Type B pancreatic cell (in vitro differentiated cells): ENCODE results near the gene LRP2. TPM values are rescaled to one million over a fixed set of nuclear protein-coding genes. Genes with fewer than 3 reads are reported as not detected.

Source experiments
- DNase-seq: peaks from one replicate; pipeline ENCODE4 v3.0.0; 2021; ENCODE audit warnings: mixed read lengths; ENCODE audit not compliant: unreplicated experiment; ENCODE audit errors: extremely low spot score
- H3K27ac Mint-ChIP-seq: 2 replicates; pipeline ENCODE4 v1.8.0; 2021; ENCODE audit warnings: mild to moderate bottlenecking, mixed read lengths
- H3K27me3 Mint-ChIP-seq: 2 replicates; pipeline ENCODE4 v1.8.0; 2021; ENCODE audit warnings: mixed read lengths
- H3K36me3 Mint-ChIP-seq: 2 replicates; pipeline ENCODE4 v1.8.0; 2021; ENCODE audit warnings: mixed read lengths
- H3K4me1 Mint-ChIP-seq: one replicate; pipeline ENCODE4 v1.8.0; 2021; ENCODE audit warnings: mixed read lengths; ENCODE audit not compliant: unreplicated experiment
- H3K4me3 Mint-ChIP-seq: 2 replicates; pipeline ENCODE4 v1.8.0; 2021; ENCODE audit warnings: mild to moderate bottlenecking, mixed read lengths
- H3K9me3 Mint-ChIP-seq: 2 replicates; pipeline ENCODE4 v1.8.0; 2021; ENCODE audit warnings: mixed read lengths
- total RNA-seq: library from RNA; stranded (reverse); gene quantifications from 2 replicates; pipeline ENCODE4 v1.2.1, GENCODE V29; 2021; ENCODE audit warnings: low replicate concordance
- TF ChIP-seq, protein P1 (sequence below): fragments of 200-600 bp; sonication (generic); conservative IDR thresholded peaks from 2 replicates; pipeline ENCODE4 v1.5.0; 2021; ENCODE audit warnings: antibody characterized with exemption, mild to moderate bottlenecking

The LRP2 gene
- total RNA-seq, 1 donor from 2014 or later, result 22.7 TPM

DNA sequence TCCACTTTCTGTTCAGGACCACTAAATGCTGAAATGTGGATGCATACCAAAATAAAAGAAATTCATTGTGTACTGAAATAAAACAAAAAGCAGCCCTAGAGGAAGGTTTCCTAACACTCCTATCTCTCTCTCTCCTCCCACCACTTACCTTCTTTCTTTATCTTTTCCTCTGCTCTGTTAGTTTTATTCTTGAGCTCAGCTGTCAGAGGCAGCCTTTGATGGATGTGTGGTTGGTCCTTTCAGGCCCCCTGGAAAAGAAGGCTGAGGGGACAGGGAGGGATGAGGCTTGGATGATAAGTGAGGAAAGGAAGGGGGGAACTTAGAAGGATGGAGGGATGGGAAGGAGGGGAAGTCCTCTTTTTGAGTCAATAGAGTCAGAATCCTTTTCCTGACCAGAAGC, 245.3 kb downstream of the LRP2 start:
- Mint-ChIP-seq H3K36me3 (no peaks in the 10 kb centered on the region), H3K27me3 (peaks cover 6% of the 10 kb centered on the region), H3K27ac (no peak overlapping the region), H3K4me1 (no peaks in the 10 kb centered on the region), H3K9me3 (peaks cover 7% of the 10 kb centered on the region), H3K4me3 (no peak overlapping the region)
- TF ChIP-seq, protein P1, sequence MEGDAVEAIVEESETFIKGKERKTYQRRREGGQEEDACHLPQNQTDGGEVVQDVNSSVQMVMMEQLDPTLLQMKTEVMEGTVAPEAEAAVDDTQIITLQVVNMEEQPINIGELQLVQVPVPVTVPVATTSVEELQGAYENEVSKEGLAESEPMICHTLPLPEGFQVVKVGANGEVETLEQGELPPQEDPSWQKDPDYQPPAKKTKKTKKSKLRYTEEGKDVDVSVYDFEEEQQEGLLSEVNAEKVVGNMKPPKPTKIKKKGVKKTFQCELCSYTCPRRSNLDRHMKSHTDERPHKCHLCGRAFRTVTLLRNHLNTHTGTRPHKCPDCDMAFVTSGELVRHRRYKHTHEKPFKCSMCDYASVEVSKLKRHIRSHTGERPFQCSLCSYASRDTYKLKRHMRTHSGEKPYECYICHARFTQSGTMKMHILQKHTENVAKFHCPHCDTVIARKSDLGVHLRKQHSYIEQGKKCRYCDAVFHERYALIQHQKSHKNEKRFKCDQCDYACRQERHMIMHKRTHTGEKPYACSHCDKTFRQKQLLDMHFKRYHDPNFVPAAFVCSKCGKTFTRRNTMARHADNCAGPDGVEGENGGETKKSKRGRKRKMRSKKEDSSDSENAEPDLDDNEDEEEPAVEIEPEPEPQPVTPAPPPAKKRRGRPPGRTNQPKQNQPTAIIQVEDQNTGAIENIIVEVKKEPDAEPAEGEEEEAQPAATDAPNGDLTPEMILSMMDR, result no peak
- no peak for DNase-seq

DNA sequence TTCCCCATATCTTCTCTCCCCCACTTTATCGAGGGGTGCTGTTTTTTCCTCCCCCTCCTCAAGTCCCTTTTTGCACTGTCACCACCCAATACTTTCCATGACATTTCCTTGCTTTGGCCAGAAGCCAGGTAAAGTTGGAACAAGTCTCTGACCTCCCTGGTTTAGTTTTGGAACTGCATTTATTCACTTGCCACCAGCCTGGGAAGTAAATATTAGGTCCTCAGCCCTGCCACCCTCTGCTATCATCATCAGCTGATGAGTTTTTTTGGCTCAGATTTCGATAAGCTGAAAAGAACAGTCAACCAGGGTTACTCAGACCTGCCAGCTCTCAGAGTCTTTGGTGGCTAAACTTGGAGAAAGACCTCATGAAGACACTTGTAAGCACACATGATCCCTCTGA, 246.0 kb downstream of the LRP2 start:
- no peak overlapping the region for H3K27ac Mint-ChIP-seq
- TF ChIP-seq, protein P1, result no peak
- peaks cover 7% of the 10 kb centered on the region for H3K9me3 Mint-ChIP-seq
- H3K4me1 Mint-ChIP-seq, result no peaks in the 10 kb centered on the region
- DNase-seq, result no peak
- H3K27me3 Mint-ChIP-seq, result peaks cover 8% of the 10 kb centered on the region
- H3K4me3 Mint-ChIP-seq, result no peak overlapping the region
- no peaks in the 10 kb centered on the region for H3K36me3 Mint-ChIP-seq

DNA sequence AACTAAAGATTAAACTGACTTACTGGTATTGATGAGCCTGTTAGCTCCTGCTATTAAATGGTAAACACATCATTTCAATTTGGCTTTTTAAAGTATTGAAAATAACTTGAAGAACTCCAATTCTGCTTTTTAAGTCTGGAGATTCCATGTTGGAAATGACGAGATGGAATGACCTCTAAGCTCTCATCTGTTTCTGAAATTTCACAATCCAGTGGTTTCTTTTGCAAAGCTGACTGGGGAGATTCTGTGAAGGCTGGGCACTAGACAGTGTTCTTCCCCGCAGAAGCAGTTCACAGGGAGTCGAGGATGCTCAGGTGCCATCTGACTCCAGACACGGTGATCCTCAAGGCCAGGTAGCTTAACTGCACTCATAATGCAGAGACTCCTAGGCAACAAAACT, 248.3 kb downstream of the LRP2 start:
- Mint-ChIP-seq H3K27me3 (peaks cover 20% of the 10 kb centered on the region), H3K27ac (no peak overlapping the region), H3K4me1 (peaks cover 5% of the 10 kb centered on the region), H3K36me3 (no peaks in the 10 kb centered on the region), H3K9me3 (no peaks in the 10 kb centered on the region), H3K4me3 (no peak overlapping the region)
- no peak for DNase-seq
- TF ChIP-seq, protein P1, result no peak

DNA sequence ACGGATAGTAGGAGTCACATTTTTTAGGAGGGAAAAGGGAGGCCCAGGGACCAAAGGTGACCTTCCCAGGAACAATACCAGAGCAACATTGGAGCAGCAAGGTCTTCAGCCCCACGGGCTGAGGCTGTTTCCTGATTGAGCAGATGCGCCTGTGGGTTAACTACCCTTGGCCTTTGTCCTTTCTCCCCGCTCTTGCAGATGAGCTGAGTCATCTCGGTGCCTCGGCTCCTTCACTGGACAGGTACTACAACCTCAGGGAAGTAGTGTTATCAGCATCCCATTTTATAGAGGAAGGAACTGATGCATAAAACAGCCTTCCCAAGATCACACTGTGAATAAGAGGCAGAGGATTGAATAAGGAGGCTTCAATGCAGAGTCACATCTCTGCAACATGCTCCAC, 249.5 kb downstream of the LRP2 start:
- no peak for DNase-seq
- H3K36me3 Mint-ChIP-seq, result no peaks in the 10 kb centered on the region
- H3K27me3 Mint-ChIP-seq, result peaks cover 31% of the 10 kb centered on the region
- H3K4me3 Mint-ChIP-seq, result no peak overlapping the region
- H3K4me1 Mint-ChIP-seq, result peaks cover 5% of the 10 kb centered on the region
- no peak overlapping the region for H3K27ac Mint-ChIP-seq
- H3K9me3 Mint-ChIP-seq, result no peaks in the 10 kb centered on the region
- TF ChIP-seq, protein P1, result no peak

DNA sequence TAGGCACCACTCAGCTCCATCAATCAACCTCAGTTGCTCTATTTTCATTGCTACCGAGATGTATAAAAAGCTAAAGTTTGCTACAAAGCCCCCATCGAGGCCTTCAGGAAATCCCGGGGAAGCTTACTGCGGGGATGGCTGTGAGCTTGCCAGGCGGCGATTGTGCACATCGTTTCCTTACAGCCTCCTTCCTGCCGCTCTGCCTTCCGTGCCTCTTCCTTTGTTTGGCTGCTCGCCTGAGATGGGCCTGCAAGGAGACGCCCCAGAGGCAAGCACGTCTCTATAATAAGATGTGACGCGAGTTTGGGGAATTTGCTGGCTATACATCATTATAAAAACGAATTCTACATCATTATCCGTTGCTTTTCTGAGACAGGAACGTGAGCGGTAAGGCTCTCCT, 251.4 kb downstream of the LRP2 start:
- Mint-ChIP-seq H3K36me3 (no peaks in the 10 kb centered on the region), H3K27me3 (peaks cover 31% of the 10 kb centered on the region), H3K4me3 (no peak overlapping the region), H3K9me3 (no peaks in the 10 kb centered on the region), H3K27ac (no peak overlapping the region), H3K4me1 (peaks cover 5% of the 10 kb centered on the region)
- DNase-seq, result no peak
- TF ChIP-seq, protein P1, result no peak

DNA sequence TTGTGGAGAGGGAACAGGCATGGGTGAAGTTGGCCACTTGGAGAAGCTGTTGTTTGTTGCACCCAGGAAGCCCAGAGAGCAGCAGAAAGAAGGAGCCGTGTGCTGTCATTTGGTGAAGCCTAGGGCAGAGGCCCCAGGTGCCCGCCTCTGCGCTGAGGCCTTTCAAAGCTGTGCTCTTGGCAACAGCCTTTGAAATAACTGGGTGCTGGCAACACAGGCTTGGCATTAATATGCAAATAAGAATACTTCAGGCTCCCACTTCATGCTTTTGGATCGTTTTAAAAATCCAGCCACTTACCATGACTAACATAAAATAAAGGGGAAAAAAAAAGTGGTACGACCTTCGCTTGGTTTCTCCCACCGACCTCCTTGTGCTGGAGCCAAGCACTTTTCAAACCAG, 251.9 kb downstream of the LRP2 start:
- H3K4me3 Mint-ChIP-seq, result no peak overlapping the region
- no peak for DNase-seq
- no peaks in the 10 kb centered on the region for H3K36me3 Mint-ChIP-seq
- peaks cover 5% of the 10 kb centered on the region for H3K4me1 Mint-ChIP-seq
- no peaks in the 10 kb centered on the region for H3K9me3 Mint-ChIP-seq
- H3K27me3 Mint-ChIP-seq, result peaks cover 33% of the 10 kb centered on the region
- H3K27ac Mint-ChIP-seq, result no peak overlapping the region
- TF ChIP-seq, protein P1, result no peak
